GM12875 (cell line): ENCODE data around the gene TRIM46.
"Not testable (repeated sequence)": the region's sequence is repeated elsewhere in the genome, so short reads cannot be mapped to it uniquely, and the experiment has no call there.

ENCODE experiments used
- H3K4me3 ChIP-seq: one replicate; pipeline ENCODE4 v1.5.1; 2011; ENCODE audit warnings: low read depth, low read length, control low read depth
- TF ChIP-seq, protein P1 (sequence below): IDR thresholded peaks from 2 replicates; pipeline ENCODE4 v1.5.1; 2011; ENCODE audit warnings: low read depth, mild to moderate bottlenecking, control low read depth, inconsistent platforms, low read length, moderate library complexity, borderline replicate concordance; ENCODE audit not compliant: insufficient read depth

Gene TRIM46

DNA sequence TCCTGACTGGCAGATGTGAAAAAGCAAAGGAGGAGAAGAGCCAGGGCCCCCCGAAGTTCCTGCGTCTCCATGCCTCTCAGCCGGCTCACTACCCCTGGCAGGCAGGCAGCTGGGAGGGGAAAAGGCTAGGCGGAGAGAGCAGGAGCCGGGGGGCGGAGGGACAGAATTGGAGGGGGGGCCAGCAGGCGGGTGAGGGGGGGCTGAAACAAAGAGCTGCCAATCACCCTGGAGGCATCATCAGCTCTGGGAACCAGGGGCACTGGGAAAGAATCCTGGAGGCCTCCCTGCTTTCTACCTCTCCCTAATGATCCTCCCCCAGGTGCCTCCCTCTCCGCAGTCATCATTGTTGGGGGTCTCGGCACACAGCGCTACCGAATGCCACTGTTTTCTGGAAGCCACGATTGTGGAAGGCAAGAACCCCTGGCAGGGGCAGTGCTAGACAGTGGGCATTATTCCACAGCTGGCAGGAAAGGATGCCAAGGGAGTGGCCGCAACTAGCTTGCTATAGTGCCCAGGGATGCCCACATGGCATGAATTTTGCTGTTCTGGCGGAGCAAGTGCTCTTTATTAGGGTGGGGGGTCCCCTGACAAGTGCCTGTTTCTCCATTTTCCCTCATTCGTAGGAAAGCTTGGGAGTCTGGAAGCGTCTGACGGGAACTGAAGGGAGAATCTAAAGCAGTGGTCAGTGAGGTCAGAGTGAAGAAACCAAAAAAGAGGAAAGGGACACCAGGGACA lies 34.3 kb downstream of the TRIM46 start, which contains the start of gene THBS3:
Gene THBS3 (minus strand): TSS at position 92 of the 735 bp plus-strand sequence. CDS start 21 bp downstream, at position 71.
- TF ChIP-seq, protein P1, sequence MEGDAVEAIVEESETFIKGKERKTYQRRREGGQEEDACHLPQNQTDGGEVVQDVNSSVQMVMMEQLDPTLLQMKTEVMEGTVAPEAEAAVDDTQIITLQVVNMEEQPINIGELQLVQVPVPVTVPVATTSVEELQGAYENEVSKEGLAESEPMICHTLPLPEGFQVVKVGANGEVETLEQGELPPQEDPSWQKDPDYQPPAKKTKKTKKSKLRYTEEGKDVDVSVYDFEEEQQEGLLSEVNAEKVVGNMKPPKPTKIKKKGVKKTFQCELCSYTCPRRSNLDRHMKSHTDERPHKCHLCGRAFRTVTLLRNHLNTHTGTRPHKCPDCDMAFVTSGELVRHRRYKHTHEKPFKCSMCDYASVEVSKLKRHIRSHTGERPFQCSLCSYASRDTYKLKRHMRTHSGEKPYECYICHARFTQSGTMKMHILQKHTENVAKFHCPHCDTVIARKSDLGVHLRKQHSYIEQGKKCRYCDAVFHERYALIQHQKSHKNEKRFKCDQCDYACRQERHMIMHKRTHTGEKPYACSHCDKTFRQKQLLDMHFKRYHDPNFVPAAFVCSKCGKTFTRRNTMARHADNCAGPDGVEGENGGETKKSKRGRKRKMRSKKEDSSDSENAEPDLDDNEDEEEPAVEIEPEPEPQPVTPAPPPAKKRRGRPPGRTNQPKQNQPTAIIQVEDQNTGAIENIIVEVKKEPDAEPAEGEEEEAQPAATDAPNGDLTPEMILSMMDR: no peak
- peak within 1 kb of the TSS; percentile 100 for H3K4me3 ChIP-seq

DNA sequence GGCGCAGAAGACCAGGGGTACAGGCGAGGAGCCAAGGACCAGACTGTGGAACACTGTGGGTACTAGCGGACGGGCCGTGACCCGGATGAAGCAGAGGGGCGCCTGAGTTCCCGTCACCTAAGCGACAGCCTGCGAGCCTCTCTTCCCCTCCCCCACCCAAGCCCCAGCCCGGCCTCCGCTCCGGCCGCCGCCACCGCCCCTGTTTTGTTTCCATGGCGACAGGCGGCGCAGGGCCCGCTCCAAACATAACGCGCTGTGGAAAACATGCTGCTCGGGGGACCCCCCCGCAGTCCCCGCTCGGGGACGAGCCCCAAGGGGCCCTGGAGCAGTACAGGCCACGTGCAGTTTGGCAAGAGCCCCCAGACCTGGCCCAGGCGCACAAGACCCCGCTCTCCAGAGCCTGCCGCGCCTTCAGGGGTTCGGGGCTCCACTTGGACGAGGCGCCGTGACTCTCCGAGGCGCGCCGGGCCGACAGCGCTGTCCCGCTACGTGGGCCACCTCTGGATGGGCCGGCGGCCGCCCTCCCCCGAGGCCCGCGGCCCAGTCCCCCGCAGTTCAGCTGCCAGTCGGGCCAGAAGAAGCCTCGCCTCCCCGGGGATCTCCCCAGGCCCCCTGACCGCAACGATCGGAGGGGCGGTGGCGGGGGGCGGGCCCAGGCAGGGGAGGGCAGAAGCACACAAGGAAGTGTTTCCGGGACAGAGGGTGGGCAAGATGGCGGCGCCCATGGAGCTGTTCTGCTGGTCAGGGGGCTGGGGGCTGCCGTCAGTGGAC lies 35.1 kb downstream of the TRIM46 start, which contains the start of gene MTX1:
Gene MTX1 (plus strand): TSS at position 155 of the 771 bp plus-strand sequence. CDS start 110 bp downstream, at position 265.
- TF ChIP-seq, protein P1: no peak
- peak within 1 kb of the TSS; percentile 100 for H3K4me3 ChIP-seq

DNA sequence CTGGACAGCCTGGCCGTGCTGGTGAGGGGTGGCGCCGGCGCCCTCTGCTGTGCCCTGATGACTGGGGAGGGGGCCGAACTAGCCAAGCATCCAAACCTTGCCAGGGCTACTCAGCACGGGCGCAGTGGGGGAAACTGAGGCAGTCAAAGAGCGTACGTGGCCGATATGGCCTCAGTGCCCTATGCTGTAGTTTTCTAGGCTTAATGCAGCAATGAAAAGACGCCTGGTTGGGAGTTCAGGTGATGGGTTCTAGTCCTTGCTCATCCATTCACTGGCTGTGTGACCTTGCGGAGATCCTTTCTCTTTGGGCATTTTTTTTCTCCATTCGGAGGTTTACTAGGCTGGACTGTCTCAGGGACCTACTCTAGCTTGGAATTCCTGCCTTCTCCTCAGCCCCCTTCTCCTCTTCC lies 35.7 kb downstream of the TRIM46 start:
- TF ChIP-seq, protein P1: no peak
- peak overlapping the region; percentile 100 for H3K4me3 ChIP-seq

DNA sequence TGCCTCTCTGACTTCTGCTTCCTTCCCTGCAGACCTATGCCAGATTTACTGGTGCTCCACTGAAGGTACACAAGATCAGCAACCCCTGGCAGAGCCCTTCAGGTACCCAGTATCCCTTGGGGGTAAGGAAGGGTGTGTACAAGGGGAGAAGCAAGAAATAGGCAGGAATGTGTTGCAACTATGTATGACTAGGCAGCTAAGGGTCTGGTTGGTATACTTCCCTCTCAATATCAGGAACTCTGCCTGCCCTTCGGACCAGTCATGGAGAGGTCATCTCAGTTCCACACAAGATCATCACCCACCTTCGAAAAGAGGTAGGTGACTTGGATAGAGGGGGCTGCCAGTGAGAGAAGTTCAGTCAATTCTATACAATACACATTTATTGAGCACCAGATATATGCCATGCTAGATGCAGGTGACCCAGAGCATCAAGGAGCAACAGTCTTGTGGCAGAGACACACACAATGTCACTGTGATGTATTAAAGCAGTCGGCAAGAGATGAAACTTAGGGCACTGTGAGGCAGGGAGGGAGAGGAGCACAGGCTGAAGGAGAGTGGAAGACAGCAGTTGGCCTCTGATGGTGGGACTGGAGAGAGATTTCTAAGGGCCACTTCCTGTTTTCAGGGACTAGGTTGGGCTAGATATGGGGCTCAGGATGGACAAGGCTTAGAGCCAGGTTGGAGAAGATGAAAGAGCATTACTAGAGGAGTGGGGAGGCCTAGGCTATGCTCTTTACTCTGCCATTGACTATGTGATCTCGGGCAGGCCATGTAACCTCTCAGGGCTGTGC lies 36.9 kb downstream of the TRIM46 start:
- TF ChIP-seq, protein P1: no peak
- H3K4me3 ChIP-seq: no peak overlapping the region

DNA sequence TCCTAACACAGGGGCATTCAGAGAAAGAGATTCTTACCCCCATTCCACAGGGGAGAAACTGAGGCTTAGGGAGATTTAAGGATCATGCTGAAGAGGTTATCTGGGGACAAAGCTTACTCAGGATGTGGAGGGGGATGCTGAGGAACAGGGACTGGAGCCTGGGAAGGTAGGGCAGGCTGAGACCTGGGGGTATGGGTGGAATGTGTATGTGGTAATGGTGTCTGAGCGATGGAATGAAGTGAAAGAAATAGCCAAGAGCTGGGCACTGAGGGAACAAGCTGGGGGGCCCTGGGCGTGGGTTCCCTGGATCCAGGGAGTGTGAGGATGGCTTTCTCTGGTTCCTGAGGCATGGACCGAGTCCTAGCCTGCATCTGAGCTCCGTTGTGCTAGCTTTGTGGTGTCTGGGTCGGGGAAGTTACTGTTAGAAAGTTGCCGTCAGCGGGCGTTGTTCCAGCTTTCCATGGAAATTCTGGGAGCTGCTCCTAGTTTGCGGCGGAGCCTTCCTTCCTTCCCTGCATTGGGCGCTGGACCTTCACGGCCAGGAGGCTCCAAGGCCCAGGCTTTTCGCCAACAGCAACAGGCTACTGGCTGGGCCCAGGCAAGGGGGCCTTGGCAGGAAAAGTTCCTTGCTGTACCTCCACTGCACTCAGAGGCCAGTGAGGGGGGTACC lies 37.9 kb downstream of the TRIM46 start:
- not testable (repeated sequence) for H3K4me3 ChIP-seq

DNA sequence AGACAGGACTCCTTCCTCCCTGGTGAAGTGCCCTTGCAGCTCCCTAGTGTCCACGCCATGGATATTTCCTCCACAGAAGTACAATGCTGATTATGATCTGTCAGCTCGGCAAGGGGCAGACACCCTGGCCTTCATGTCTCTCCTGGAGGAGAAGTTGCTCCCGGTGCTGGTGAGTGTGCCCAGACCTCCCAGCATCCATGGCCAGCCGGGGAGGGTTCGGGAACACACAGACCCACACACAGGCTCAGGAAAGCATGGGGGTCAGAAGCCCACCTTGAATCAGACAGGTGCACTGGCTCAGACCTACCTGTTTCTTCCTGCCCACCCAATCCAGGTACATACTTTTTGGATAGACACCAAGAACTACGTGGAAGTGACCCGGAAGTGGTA lies 38.4 kb downstream of the TRIM46 start:
- H3K4me3 ChIP-seq: not testable (repeated sequence)

DNA sequence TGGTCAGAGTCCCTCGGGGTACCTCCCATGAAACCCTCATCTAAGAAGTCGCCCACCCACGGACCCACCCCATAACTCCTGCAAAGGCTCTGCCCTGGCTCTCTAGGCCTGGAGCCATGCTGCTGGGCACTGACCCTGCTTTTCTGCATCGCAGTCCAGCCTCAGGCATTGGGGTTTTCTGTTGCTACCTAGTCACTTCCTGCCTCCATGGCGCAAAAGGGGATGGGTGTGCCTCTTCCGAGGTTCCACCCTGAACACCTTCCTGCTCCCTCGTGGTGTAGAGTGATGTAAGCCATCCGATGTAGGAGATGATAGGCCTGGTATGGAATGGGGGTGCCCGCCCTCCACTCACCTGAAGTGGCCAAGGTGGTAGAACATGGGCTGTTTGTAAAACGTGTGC lies 41.1 kb downstream of the TRIM46 start:
- H3K4me3 ChIP-seq: not testable (repeated sequence)
